HEK293T (cell line): Measurements from ENCODE around the gene SRRM3.

Experiments
- SP1 ChIP-seq: fragments of 450-650 bp; IDR thresholded peaks from 2 replicates; pipeline ENCODE4 v1.6.1; 2017
- SUZ12 ChIP-seq: fragments of 450-650 bp; IDR thresholded peaks from 2 replicates; pipeline ENCODE4 v1.6.1; 2016; ENCODE audit warnings: mild to moderate bottlenecking

DNA sequence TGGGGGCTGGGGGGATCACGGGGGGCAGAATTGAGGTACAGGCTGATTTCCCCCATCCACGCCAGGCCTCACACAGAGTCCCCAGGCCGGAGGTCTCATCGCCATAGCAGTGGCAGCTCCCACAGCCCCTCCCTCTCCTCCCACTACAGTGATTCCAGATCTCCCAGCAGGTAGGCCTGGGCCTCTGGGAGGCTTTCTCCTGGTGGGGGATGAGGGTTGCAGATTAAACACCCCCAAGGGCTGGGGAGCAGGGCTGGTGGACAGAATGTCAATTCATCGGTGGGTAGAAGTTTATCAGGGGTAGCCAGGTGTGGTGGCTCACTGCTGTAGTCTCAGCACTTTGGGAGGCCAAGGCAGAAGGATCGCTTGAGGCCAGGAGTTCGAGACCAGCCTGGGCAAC lies 63.6 kb downstream of the SRRM3 start:
- TF ChIP-seq SP1 (no peak), SUZ12 (no peak)
